NCI-H187 treated with DMSO at 0.1 percent for 48 hours (cell line): Measurements from ENCODE around the gene TPM3.
A peak's percentile ranks its signal among the peaks of the same experiment; 100 is the strongest.
"Not testable (repeated sequence)": the region's sequence is repeated elsewhere in the genome, so short reads cannot be mapped to it uniquely, and the experiment has no call there.

Experiments used
- DNase-seq: peaks from one replicate; lab custom pipeline; 2025; lab: John Stamatoyannopoulos, UW

Gene TPM3

DNA sequence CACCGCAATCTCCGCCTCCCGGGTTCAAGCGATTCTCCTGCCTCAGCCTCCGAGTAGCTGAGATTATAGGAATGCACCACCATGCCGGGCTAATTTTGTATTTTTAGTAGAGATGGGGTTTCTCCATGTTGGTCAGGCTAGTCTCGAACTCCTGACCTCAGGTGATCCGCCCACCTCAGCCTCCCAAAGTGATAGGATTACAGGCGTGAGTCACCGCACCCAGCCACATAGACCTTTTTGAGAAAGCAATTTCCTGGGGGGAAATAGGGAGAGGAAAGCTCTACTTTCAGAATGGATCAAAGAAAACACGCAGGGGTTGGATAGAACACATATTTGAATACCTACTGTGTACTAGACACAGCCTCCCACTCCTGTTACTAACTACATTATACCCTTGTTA lies 13.9 kb upstream of the TPM3 start:
- DNase-seq = not testable (repeated sequence)

DNA sequence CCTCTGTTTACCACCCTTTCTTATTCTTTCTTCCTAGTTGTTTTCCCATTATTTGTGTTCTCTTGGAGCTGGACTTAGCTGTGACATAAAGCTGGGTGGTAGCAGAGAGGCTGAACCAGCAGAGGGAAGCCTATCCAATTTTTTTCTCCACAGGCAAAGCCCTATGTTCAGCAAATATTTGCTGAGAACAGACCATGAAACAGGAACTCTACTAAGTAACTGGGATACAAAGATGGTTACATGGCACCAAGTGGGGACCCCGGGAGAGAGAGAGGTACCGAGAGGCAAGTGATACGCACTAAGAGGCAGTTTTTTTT lies 7.6 kb upstream of the TPM3 start:
- DNase-seq = no peak

DNA sequence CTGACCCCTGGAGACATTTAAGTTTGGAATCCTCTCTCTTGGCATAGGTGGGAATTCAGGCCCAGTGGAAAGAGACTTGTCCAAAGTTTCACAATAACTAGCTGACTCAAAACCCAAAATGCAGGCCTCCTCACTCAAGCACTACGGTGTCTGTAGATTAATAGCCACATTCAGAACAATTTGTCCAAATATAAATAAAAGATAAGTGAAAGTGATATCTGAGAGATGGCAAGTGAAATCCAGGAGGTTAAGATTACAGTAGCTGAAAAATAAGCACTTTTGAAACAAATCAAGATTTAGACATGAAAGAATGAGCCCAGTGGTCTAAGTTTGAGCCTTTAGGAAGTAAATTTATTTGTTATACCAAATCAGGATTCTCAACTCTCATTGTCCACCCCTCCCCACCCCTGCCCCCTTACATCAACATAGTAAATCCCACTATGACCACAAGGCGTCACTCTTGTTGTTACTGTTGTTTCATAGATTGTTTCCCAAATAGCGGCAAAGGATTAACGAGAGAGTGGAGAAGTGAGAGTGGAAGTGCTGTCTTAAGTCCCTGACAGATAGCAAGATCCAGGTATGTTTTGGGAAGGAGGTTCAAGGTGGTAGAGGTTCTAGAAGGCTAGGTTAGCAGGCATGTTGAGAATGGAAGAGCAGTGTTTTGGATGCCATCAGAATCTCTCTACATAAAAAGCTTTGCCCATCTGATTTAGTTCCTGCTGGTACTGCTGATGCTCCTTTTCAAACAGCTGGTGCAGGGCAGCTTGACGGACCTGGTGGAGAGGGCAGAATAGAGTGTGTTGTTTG lies 7.1 kb upstream of the TPM3 start:
- no peak for DNase-seq

DNA sequence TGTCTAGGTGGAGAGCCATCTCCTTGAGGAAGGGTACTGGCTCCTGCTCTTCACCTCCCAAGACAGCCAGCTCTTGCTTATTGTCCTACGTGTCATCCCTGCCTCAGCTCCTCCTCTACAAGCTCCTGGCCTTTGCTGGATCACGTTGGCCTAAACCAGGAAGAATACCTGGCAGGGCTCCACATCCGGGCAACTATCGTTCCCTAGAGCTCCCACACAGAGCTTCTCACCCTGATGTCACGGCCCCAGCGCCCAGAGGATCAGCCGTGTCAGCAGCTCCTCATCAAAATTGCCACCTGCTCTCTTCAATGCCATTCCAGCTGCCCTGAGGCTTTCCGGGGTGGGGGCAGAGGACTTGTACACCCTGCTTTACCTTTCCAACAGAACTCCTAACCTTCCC lies 1.9 kb upstream of the TPM3 start:
- DNase-seq = no peak

DNA sequence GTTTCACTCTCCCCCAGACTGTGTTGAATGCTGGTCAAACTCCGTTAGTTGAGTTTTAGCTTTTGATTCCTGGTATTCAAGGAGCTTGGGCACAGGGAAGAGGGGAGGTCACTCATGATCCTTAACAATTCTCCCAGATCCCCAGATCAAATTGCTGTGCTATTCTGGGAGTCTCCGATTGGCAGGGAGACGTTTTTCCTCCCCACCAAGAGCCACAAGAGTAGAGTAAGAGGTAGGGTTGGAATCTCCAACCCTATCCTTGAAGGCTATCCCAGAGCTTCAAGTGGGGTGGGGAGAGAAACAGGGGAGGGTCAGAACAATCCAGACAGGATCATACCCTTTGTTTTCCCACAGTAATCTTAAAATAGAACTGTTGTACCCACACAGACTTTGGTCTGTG lies 576 bp upstream of the TPM3 start:
- no peak for DNase-seq

DNA sequence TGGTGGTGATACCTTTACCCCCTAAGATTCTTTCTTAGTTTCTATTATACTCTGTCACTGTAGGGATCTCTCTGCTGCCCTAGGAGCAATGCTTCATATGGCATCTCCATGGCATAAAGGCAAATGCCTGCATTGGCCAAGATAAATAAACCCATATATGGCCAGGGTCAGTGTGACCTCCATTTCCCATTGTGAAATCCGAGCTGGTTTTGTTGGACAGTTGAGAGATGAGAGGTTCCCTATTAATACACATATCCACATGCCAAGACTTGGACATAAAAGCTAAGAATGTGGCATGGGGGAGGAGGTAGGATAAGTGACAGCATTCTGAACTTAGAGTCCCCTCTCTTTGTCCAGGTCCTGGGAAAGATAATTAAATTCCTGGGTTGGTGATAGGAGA lies 1.4 kb downstream of the TPM3 start:
- no peak for DNase-seq

DNA sequence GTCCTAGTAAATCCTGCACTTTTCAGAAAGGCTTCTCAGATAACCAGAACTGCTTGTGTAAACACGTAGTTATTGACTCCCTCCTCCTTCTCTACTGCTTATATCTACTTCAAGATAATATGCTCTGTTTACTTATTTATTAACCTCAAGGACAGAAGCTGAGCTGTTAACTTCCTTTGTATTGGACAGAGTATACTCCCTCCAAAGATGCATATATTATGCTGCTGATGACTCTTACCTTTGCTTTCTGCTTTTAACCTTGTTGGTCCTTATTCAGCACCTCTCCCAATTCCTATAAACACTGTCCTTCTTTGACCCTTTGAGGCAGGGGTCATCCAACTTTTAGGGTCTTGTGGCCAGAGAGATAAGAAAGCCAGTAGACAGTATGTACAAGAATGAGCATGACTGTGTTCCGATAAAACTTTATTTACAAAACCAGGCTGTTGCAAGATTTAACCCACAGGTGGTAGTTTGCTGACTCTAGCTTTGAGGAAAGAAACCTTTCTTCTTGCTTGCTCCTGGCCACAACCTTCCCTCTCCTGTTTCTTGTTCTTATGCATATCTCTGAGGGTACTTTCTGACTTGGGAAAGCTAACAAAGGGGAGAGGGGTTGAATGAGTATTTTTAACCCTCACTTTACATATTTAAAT lies 4.9 kb downstream of the TPM3 start:
- DNase-seq = no peak

DNA sequence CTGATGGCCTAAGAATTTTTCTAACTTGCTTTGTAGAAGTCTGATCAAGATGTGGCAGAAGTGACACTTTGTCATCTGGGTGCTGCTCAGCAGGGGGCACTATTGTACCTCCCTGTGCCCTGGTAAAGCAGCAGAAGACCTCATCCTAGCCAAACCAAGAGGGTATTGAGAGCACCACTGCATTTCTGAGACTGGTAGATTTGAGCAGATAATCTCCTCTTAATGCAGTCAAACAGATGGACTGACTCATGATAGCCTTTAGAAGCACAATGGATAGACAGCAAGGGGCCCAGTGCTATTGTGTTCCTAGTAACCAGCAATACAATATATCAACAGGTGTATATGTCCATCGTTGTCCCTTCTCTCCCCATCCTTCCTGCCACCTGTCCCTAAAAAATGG lies 5.7 kb downstream of the TPM3 start:
- DNase-seq = no peak

DNA sequence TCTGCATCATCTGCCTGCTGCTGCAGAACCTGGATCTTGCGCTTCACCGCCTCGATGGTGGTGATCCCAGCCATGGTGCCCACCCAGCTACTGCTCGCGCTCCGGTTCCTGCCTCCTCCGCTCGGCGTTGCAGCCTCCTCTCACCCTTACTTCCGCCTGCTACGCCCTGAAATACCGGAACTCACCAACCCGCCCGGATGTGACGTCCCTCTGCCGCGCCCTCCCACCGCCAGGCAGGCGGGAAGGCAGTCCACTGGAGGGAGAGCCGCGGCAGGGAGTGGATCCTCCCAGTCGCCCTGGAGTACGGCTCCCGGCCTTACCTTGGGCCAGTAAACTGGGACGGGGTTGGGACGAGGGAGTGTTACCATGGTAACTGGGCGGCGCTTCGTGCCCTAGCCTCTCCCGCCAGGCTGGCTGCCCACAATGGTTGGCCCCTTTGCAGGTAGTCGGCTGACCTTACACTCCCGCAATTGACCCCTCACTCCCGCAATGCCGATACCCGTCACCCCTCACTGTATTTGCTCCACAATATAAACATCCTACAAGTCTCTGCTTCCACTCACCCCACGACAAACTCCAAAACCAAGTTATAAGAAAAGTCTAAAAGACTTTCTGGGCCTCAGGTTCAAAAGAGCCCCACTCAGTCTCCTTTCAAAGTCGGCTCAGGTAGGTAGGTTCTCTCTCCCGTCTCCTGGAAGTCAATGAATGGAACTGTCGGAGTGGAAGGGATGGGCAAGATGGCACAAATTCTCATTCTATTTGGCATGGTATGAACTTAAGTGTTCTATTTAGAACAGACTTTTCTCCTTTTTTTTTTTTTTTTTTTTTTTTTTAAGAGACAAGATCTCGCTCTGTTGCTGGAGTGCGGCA lies 8.6 kb downstream of the TPM3 start:
- DNase-seq = peak; percentile 99

DNA sequence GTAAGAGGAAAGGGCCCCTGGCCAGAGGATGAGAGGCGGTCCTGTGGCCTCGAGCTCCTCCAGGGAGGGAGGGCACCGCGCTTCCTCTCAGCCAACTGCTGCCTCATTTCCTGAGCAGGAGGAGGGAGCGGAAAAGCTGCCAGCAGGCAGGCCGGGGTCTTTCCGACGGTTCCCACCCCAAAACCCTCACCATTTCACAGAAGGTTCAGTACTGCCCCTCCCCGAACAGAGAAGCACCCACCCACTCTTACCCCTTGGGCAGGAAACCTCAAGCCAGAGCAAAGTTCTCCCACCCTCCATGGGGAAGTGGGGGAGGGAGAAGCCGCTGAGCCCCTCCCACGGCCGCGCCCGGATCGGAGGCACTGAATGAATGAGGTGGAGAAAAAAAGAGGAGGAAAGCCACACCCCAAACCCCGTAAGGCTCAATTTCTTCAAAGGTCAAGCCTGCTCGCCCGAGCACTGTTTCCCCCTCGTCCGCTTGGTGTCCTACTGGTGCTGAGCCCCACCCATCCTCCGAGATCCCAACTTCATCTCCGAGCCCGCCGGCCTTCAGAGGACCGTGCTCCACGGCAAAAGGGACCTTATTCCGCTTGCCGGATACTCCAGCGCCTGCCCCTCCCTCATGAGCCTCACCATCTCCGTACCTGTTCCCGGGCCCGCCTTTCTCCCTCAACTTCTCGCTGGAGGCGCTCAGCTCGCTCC lies 9.4 kb downstream of the TPM3 start:
- no peak for DNase-seq

DNA sequence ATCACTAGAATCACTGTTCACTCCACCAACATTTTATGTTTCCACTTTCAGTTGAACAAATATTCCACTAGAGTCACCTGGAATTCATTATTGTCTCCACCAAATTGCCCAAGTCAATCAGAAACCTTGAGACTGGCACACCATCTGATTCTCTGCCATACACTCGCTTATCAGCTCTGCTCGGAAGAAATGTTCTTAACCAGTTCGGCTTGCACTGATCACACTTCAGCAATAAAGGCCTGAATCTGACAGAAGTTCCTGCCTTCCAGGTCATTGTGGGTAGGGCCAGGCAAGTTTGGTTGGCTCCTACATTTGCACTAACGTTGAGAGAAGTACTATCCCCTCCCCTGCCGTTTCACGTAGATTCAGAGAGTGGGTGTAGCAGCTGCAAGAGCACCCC lies 10.0 kb downstream of the TPM3 start:
- DNase-seq = no peak

DNA sequence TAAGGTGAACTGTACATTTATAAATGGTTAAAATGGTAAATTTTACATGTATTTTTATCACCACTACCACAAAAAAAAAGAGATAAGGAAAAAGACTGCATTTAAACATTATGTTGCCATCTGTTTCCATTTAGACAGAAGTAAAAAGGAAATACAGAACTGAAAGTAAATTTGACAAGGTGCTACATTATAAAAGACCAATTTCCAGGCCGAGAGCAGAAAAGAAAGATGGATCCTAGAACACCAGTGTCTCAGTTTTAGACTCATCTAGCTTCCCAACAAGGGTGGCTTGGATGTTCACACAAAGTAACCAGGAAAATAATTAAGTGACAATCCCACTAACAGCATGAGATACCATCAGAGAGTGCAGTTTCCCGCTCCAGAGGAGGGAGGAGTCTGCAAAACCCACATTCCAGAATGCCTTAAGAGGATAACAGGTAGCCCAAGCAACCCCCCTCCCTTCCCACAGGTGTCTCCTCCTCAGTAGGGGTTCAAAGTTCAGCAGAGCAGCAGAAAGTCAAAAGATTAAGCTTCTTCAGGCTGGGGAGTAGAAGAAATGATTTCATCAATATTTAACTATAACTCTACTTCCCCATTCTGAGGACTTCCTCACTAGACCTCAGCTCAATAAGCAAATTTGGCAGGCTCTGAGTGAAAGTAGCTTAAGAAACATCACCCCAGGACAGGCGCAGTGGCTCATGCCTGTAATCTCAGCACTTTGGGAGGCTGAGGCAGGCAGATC lies 11.8 kb downstream of the TPM3 start:
- no peak for DNase-seq

DNA sequence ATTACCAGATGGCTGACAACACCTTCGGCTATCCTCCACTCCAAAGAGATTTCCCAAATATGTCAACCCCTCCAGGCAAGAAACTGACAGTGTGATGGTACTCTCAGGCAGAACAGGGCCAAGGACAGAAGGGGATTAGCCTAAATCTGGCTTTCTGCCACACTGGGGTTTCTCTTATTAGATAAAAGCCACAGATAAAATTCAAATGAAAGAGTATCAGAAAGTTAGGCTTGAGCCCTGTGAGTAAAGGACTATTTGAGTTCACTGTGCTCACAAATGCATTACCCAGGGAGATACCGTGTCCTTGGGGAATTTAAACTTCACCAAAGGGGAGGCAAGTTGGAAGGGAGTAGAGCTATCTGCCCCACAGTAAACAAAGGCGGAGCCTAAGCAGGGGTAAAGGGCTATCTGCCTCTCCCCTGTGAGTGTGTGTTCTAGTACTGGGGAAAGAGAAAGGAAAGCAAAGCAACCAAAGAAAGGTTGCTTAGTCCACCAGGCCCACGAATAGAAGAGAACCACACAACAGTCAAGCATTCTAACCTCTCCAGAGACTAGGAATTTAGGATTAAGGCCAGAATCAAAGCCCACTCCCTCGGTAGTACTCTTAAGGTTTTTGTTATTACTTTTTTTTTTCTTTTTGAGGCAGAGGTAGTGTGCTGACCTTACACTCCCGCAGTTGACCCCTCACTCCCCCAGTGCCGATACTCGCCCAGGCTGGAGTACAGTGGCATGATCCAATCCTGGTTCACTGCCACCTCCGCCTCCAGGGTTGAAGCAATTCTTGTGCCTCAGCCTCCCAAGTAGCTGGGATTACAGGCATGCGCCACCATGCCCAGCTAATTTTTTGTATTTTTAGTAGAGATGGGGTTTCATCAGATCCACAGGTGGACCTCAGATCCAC lies 12.7 kb downstream of the TPM3 start:
- no peak for DNase-seq

DNA sequence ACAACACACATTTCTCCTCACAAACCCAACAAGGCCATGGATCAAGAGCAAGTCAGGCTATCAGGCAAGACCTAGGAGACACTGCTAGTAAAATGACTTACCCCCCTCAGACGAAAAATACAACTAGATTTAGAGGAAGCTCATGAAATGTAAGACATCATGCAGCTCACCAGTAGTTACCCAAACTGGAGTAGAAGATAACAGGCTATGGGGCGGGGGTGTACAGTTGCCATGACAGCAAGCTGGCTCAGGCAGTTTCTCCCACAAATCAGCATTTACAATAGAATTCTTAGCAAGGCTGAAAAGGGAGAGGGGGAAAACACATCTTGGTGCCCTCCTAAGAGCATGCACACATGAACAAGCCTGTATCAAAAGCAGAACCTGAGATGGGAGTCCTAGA lies 13.9 kb downstream of the TPM3 start:
- DNase-seq = no peak

DNA sequence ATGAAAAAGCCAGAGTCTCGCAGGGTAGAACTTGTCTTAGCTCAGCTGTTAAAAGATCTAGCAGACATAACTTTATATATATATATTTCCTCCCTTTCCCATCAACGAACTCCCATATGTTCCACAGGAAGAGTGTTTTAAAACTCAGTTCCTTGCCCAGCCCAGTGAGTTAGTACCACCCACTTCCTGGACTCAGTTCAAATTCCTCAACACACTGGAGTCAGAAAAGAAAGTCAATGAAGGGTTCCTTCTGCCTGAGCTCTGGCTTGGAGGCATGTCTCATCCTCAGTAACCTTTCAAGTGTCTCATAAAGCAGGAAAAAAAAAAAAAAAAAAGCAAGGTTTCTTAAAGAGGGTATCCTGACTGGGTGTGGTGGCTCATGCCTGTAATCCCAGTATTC lies 15.6 kb downstream of the TPM3 start:
- DNase-seq = no peak

DNA sequence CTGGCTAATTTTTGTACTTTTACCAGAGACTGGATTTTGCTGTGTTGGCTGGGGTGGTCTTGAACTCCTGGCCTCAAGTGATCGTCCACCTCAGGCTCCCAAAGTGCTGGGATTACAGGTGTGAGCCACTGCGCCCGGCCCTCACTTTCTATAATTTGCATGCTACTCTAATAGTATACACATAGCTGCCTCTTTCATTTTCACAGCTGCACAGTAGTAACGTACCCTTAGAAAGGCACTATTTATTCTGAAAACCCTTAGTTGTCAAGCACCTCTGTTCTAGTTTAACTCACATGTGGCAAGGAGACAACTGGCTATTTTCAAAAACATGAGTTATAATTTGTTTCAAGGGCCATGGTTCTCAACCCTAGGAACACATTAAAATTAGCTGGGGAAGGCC lies 17.2 kb downstream of the TPM3 start:
- DNase-seq = no peak

DNA sequence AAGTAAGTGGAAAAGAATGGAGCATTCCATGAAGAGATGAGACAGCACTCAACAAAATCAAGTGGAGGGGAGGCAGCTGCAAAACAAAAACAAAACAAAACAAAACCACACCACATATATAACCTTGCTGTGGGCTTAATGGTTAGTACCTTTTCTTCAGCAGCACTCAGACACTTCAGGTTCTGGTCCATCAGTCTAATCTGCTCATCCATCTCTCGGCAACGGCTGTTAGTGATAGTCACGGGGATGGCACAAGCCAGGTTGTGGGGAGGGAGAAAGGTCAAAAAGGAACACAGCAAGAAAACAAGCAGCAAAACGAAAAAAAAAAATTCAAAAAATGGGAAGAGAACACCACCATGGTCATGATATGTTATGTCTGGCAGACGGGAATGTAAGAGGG lies 20.0 kb downstream of the TPM3 start:
- DNase-seq = no peak

DNA sequence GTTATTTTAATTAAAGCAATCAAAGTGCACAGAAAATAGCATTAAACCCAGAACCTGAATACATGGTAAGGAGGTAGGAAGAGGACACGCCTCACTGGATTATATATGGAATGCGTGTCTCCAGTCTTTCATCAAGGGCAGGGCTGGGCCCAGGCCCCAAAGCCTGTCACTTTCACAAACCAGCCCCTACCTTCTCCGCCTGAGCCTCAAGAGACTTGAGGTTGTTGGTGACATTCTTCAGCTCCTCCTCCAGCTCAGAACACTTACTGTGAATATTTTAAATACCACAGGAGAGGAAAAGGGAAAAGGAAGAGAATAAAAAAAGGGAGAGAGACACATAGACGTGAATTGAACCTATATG lies 20.7 kb downstream of the TPM3 start:
- DNase-seq = no peak

DNA sequence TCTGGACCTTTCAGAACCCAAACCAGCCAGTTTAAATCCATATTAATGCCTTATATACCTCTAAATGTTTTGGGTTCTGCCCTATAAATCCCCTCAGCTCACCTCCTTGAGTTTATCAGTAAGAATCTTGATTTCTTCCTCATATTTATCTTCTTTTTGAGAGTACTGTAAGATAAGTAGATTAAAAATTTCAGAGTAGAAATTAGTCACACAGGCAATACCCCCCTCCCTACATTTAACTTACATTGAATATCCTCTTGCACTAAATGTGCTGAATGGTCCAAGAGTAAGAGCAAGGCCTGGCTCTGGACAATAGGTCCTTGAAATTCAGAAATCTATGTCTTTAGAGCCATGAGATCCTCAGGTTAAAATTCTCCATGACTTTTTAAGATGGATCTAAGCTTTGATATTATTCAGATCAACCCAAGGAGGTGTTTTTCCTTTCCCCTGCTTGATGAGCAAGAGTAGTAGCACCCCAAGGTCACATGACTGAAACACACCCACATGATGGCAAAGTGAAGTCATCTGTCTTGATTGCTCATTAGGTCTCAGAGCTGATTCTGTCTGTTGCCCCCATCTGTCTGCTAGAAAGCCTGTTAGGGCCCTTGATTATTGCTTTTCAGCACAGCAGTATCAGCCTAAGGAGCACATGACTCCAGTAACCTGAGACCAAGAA lies 21.2 kb downstream of the TPM3 start:
- DNase-seq = no peak

DNA sequence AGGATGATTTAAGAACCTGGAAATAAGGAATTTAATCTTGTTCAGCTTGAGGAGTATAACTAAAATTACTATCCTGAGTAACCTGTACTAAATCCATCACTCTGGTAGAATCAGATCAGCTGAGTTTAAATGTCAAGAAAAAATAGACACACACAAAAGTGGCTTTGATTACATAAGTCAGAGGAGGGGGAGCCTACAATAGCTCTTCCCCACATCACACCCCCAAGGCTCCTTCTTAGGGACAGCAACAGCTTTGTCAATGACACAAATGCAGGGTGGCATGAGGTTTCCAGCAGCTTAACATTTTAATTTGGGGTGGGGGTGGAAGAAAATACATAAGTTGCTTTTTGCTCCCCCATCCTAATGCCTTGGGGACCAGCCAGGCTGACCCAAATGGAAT lies 24.4 kb downstream of the TPM3 start:
- no peak for DNase-seq
